Chondrocyte (in vitro differentiated cells): ENCODE results near the gene MAGEC1. TPM values are rescaled to one million over a fixed set of nuclear protein-coding genes. Genes with fewer than 3 reads are reported as not detected.

Experiments used
- DNase-seq: peaks from one replicate; pipeline ENCODE4 v3.0.0; 2021; ENCODE audit warnings: mixed read lengths, low spot score
- H3K27ac Mint-ChIP-seq: one replicate; pipeline ENCODE4 v1.8.0; 2021; ENCODE audit warnings: mild to moderate bottlenecking, moderate library complexity, mixed read lengths; ENCODE audit not compliant: unreplicated experiment
- H3K27me3 Mint-ChIP-seq: 2 replicates; pipeline ENCODE4 v1.8.0; 2021; ENCODE audit warnings: low read depth, mixed read lengths
- H3K36me3 Mint-ChIP-seq: 2 replicates; pipeline ENCODE4 v1.8.0; 2021; ENCODE audit warnings: low read depth, mixed read lengths
- H3K4me1 Mint-ChIP-seq: 2 replicates; pipeline ENCODE4 v1.8.0; 2021; ENCODE audit warnings: low read depth, mild to moderate bottlenecking, mixed read lengths
- H3K4me3 Mint-ChIP-seq: one replicate; pipeline ENCODE4 v1.8.0; 2021; ENCODE audit warnings: mild to moderate bottlenecking, moderate library complexity, mixed read lengths; ENCODE audit not compliant: unreplicated experiment
- H3K9me3 Mint-ChIP-seq: 2 replicates; pipeline ENCODE4 v1.8.0; 2021; ENCODE audit warnings: low read depth, mixed read lengths
- total RNA-seq: library from RNA; stranded (reverse); gene quantifications from 3 replicates; pipeline ENCODE4 v1.2.1, GENCODE V29; 2021
- TF ChIP-seq, protein P1 (sequence below): fragments of 200-600 bp; sonication (generic); IDR thresholded peaks from 2 replicates; pipeline ENCODE4 v1.5.0; 2021; ENCODE audit warnings: antibody characterized with exemption, mild to moderate bottlenecking, moderate library complexity

Gene MAGEC1
- total RNA-seq, 1 donor from 2014 or later = not detected

DNA sequence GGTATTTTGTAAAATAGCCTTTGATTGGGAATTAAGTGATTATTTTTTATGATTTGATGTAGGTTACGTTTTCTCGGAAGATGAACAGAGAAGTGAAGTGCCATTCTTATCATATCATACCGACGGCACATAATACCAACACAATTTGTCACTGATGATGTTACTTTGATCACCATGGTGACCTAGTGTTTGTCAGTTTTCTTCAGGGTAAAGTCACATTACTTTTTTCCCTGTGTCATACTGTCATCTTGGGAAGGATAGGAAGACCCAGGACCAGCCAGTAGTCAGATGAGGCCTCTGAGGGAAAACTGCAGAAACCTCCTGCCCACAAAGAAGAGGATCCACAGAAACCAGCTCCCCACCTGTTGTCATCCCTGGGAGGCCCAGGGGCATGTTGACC, 1.3 kb upstream of the MAGEC1 start:
- Mint-ChIP-seq H3K4me1 (no peaks in the 10 kb centered on the region), H3K4me3 (no peak overlapping the region), H3K9me3 (peaks cover 53% of the 10 kb centered on the region), H3K36me3 (peaks cover 2% of the 10 kb centered on the region), H3K27me3 (no peaks in the 10 kb centered on the region), H3K27ac (no peak overlapping the region)
- TF ChIP-seq, protein P1, sequence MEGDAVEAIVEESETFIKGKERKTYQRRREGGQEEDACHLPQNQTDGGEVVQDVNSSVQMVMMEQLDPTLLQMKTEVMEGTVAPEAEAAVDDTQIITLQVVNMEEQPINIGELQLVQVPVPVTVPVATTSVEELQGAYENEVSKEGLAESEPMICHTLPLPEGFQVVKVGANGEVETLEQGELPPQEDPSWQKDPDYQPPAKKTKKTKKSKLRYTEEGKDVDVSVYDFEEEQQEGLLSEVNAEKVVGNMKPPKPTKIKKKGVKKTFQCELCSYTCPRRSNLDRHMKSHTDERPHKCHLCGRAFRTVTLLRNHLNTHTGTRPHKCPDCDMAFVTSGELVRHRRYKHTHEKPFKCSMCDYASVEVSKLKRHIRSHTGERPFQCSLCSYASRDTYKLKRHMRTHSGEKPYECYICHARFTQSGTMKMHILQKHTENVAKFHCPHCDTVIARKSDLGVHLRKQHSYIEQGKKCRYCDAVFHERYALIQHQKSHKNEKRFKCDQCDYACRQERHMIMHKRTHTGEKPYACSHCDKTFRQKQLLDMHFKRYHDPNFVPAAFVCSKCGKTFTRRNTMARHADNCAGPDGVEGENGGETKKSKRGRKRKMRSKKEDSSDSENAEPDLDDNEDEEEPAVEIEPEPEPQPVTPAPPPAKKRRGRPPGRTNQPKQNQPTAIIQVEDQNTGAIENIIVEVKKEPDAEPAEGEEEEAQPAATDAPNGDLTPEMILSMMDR = no peak
- DNase-seq = no peak

DNA sequence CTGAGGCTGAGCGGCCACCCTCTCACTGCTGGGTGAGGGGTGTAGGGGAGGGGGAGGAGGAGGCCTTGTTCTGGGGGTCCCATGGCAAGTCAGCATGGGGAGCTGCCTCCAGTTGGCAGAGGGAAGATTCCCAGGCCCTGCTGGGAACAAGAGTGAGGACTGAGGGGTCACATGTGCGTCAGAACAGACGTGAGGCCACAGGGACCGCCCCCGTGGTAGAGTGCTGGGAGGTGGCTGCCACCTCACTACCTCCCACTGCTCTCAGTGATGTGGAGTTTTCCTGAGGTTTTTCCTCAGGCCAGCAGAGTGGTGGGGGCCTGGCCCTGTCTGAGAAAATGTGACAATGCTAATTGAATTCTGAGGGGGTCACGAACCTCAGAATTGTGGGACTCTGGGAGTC, 568 bp downstream of the MAGEC1 start:
- no peak for DNase-seq
- H3K36me3 Mint-ChIP-seq = peaks cover 2% of the 10 kb centered on the region
- peaks cover 51% of the 10 kb centered on the region for H3K9me3 Mint-ChIP-seq
- H3K4me1 Mint-ChIP-seq = no peaks in the 10 kb centered on the region
- H3K27me3 Mint-ChIP-seq = no peaks in the 10 kb centered on the region
- no peak overlapping the region for H3K4me3 Mint-ChIP-seq
- no peak overlapping the region for H3K27ac Mint-ChIP-seq
- TF ChIP-seq, protein P1 = no peak

GRCh38 chrX:141917801-141918200, 14.1 kb downstream of the MAGEC1 start:
- H3K27me3 Mint-ChIP-seq = no peaks in the 10 kb centered on the region
- H3K27ac Mint-ChIP-seq = no peak overlapping the region
- TF ChIP-seq, protein P1 = no peak
- no peaks in the 10 kb centered on the region for H3K36me3 Mint-ChIP-seq
- H3K9me3 Mint-ChIP-seq = peaks cover 19% of the 10 kb centered on the region
- H3K4me3 Mint-ChIP-seq = no peak overlapping the region
- DNase-seq = no peak
- no peaks in the 10 kb centered on the region for H3K4me1 Mint-ChIP-seq

GRCh38 chrX:141924293-141924692, 20.6 kb downstream of the MAGEC1 start:
- H3K4me1 Mint-ChIP-seq = no peaks in the 10 kb centered on the region
- DNase-seq = no peak

GRCh38 chrX:141928432-141928831, 24.7 kb downstream of the MAGEC1 start:
- Mint-ChIP-seq H3K27me3 (no peaks in the 10 kb centered on the region), H3K9me3 (peaks cover 36% of the 10 kb centered on the region), H3K36me3 (no peaks in the 10 kb centered on the region), H3K27ac (no peak overlapping the region), H3K4me3 (no peak overlapping the region), H3K4me1 (no peaks in the 10 kb centered on the region)
- no peak for DNase-seq
- TF ChIP-seq, protein P1 = no peak

More at GRCh38 chrX:141924293-141924692, 20.6 kb downstream of the MAGEC1 start:
- TF ChIP-seq, protein P1 = no peak
- H3K27me3 Mint-ChIP-seq = no peaks in the 10 kb centered on the region
- peaks cover 32% of the 10 kb centered on the region for H3K9me3 Mint-ChIP-seq
- H3K4me3 Mint-ChIP-seq = no peak overlapping the region
- H3K36me3 Mint-ChIP-seq = no peaks in the 10 kb centered on the region
- H3K27ac Mint-ChIP-seq = no peak overlapping the region
